Adrenal gland (tissue), 5 donors: ENCODE results near the gene DOCK3.

Experiments
- POLR2A ChIP-seq, 2 donors: fragments of 450-650 bp; IDR thresholded peaks; one replicate each; pipeline ENCODE4 v1.6.1; 2017; ENCODE audit warnings: antibody characterized with exemption in 2 of 2, mild to moderate bottlenecking in 2 of 2, moderate library complexity in 1 of 2
- TF ChIP-seq, protein P1 (sequence below), 6 experiments: fragments of 450-650 bp in 4 of 6; fragments of 200-600 bp in 2 of 6; sonication (generic) in 1 of 6; IDR thresholded peaks; 1 replicate in 5 of 6; 2 replicates in 1 of 6; pipeline versions ENCODE4 v1.5.1 to v1.8.0; 2016 to 2021; ENCODE audit warnings: antibody characterized with exemption in 6 of 6, mild to moderate bottlenecking in 2 of 6, moderate library complexity in 1 of 6
- donor health status: DM: no; HTN: no; CAD: no.

DNA sequence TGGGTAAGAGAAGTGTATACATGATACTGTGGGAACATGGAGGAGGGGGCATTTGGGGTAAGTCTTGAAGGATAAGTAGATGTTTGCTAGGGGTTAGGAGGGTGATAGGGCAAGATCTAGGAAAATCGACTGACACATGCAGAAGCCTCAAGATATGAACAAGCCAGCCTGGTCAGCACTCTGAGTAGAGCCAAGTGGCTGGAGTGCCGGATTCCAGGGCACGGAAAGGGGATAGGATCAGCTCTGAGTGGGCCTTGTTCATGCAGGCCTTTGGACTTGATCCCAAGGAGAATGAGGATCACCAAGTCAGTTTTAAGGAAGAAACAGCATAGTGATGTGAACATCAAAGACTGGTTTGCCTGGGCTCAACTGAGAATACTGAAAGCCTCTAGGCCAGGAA is 686.1 kb downstream of the DOCK3 start:
- TF ChIP-seq, protein P1, sequence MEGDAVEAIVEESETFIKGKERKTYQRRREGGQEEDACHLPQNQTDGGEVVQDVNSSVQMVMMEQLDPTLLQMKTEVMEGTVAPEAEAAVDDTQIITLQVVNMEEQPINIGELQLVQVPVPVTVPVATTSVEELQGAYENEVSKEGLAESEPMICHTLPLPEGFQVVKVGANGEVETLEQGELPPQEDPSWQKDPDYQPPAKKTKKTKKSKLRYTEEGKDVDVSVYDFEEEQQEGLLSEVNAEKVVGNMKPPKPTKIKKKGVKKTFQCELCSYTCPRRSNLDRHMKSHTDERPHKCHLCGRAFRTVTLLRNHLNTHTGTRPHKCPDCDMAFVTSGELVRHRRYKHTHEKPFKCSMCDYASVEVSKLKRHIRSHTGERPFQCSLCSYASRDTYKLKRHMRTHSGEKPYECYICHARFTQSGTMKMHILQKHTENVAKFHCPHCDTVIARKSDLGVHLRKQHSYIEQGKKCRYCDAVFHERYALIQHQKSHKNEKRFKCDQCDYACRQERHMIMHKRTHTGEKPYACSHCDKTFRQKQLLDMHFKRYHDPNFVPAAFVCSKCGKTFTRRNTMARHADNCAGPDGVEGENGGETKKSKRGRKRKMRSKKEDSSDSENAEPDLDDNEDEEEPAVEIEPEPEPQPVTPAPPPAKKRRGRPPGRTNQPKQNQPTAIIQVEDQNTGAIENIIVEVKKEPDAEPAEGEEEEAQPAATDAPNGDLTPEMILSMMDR (IDR thresholded peaks at IDR 0.05), result no peak
- no peak for TF ChIP-seq POLR2A (IDR thresholded peaks at IDR 0.05)
